Activated T-helper 1 cell treated with Interleukin-2 at 50 U/mL for 16 hours (primary cell): ENCODE results near the gene NAE1.
"Not testable (repeated sequence)": the region's sequence is repeated elsewhere in the genome, so short reads cannot be mapped to it uniquely, and the experiment has no call there.

Experiments used
- DNase-seq: peaks from one replicate; pipeline ENCODE4 v3.0.0-alpha.2; 2020; ENCODE audit warnings: low read depth

Gene NAE1

GRCh38 chr16:66801320-66802105 lies 29.3 kb downstream of the NAE1 start, which contains the start of gene TERB1:
TSS of gene TERB1 (minus strand) at chr16:66801584. CDS start at chr16:66796798, 4,786 bp downstream.
- no peak for DNase-seq

GRCh38 chr16:66800856-66801255 lies 29.9 kb downstream of the NAE1 start:
- DNase-seq, result no peak

- DNase-seq, result no peak
Measured at GRCh38 chr16:66798161-66798560, 32.6 kb downstream of the NAE1 start.

- DNase-seq, result not testable (repeated sequence)
Measured at GRCh38 chr16:66793984-66794383, 36.8 kb downstream of the NAE1 start.

GRCh38 chr16:66790130-66790733 lies 40.5 kb downstream of the NAE1 start:
- DNase-seq, result no peak

- DNase-seq, result no peak
Measured at GRCh38 chr16:66787427-66787826, 43.3 kb downstream of the NAE1 start.

GRCh38 chr16:66786551-66786950 lies 44.2 kb downstream of the NAE1 start:
- DNase-seq, result no peak

- no peak for DNase-seq
Measured at GRCh38 chr16:66776457-66776856, 54.3 kb downstream of the NAE1 start.

GRCh38 chr16:66774981-66775380 lies 55.8 kb downstream of the NAE1 start:
- DNase-seq, result no peak

- DNase-seq, result no peak
Measured at GRCh38 chr16:66758086-66758485, 72.7 kb downstream of the NAE1 start.

- DNase-seq, result no peak
Measured at GRCh38 chr16:66754819-66755218, 76.0 kb downstream of the NAE1 start.

- no peak for DNase-seq
Measured at GRCh38 chr16:66754211-66754610, 76.6 kb downstream of the NAE1 start.

- no peak for DNase-seq
Measured at GRCh38 chr16:66752958-66753357, 77.8 kb downstream of the NAE1 start.
